OCI-LY3 (cell line): ENCODE results near the gene ZFC3H1.

ENCODE experiments used
- H2AFZ ChIP-seq: fragments of 200-600, 300-600 bp; shearing (Covaris generic); 2 replicates; pipeline ENCODE4 v1.6.0; 2014; ENCODE audit warnings: antibody characterized with exemption, low read depth, low read length
- H3K27ac ChIP-seq: fragments of 200-600, 300-600 bp; sonication (generic); 2 replicates; pipeline ENCODE4 v1.5.1; 2014; ENCODE audit warnings: mild to moderate bottlenecking, low read length, moderate library complexity, mixed read lengths
- H3K27me3 ChIP-seq: fragments of 200-600, 300-600 bp; sonication (generic); 2 replicates; pipeline ENCODE4 v1.6.1; 2014; ENCODE audit warnings: low read depth, low read length, mixed read lengths
- H3K36me3 ChIP-seq: fragments of 200-600, 300-600 bp; sonication (generic); replicated peaks from 2 replicates; pipeline ENCODE3; 2014; ENCODE audit warnings: low read depth, low read length, mixed read lengths
- H3K4me1 ChIP-seq: fragments of 300-600, 200-600 bp; sonication (generic); 2 replicates; pipeline ENCODE4 v1.6.1; 2014; ENCODE audit warnings: low read length, mixed read lengths
- H3K4me2 ChIP-seq: fragments of 200-600, 300-600 bp; sonication (generic); 2 replicates; pipeline ENCODE4 v1.6.1; 2014; ENCODE audit warnings: low read length, mixed read lengths
- H3K4me3 ChIP-seq: fragments of 300-600, 200-600 bp; sonication (generic); 2 replicates; pipeline ENCODE4 v1.5.1; 2014; ENCODE audit warnings: antibody characterized with exemption, mild to moderate bottlenecking, low read length, moderate library complexity
- H3K79me2 ChIP-seq: fragments of 300-600, 200-600 bp; shearing (Covaris generic); 2 replicates; pipeline ENCODE4 v1.6.1; 2014; ENCODE audit warnings: mild to moderate bottlenecking, low read length, mixed read lengths
- H3K9ac ChIP-seq: fragments of 300-600, 200-600 bp; shearing (Covaris generic); 2 replicates; pipeline ENCODE4 v1.6.0; 2014; ENCODE audit warnings: mild to moderate bottlenecking, low read length, moderate library complexity
- H3K9me3 ChIP-seq: fragments of 200-600, 300-600 bp; shearing (Covaris generic); 2 replicates; pipeline ENCODE4 v1.6.1; 2014; ENCODE audit warnings: low read length, mixed read lengths; ENCODE audit not compliant: insufficient read depth
- H4K20me1 ChIP-seq: fragments of 200-600, 300-600 bp; sonication (generic); 2 replicates; pipeline ENCODE4 v1.6.1; 2016; ENCODE audit warnings: low read length, mixed read lengths; ENCODE audit not compliant: insufficient read depth
- EZH2phosphoT487 ChIP-seq: fragments of 200-600 bp; shearing (Covaris generic); IDR thresholded peaks from 2 replicates; pipeline ENCODE4 v1.6.1; 2018; ENCODE audit warnings: antibody characterized with exemption, mixed run types, low read depth
- TF ChIP-seq, protein P1 (sequence below): fragments of 200-600, 300-600 bp; sonication (generic); IDR thresholded peaks from 2 replicates; pipeline ENCODE4 v1.5.1; 2014; ENCODE audit warnings: antibody characterized with exemption, low read length, low read depth

ZFC3H1 gene

GRCh38 chr12:71645268-71645667 is 18.4 kb downstream of the ZFC3H1 start:
- peaks cover 56% of the 10 kb centered on the region for H3K36me3 ChIP-seq

GRCh38 chr12:71642264-71642663 is 21.4 kb downstream of the ZFC3H1 start:
- H3K9ac ChIP-seq = no peak overlapping the region
- H2AFZ ChIP-seq = no peak overlapping the region
- H3K79me2 ChIP-seq = peaks cover 10% of the 10 kb centered on the region
- no peaks in the 10 kb centered on the region for H3K27me3 ChIP-seq
- peaks cover 6% of the 10 kb centered on the region; the same call in 1 of the 2 replicates for H3K4me1 ChIP-seq
- no peak overlapping the region for H3K4me2 ChIP-seq
- H3K36me3 ChIP-seq = peaks cover 43% of the 10 kb centered on the region
- H3K4me3 ChIP-seq = no peak overlapping the region
- no peak overlapping the region for H3K27ac ChIP-seq
- H4K20me1 ChIP-seq = 0 out of 2 replicates have a peak, but pooled peaks cover 3% of the 10 kb centered on the region
- H3K9me3 ChIP-seq = no peaks in the 10 kb centered on the region
- TF ChIP-seq, protein P1, sequence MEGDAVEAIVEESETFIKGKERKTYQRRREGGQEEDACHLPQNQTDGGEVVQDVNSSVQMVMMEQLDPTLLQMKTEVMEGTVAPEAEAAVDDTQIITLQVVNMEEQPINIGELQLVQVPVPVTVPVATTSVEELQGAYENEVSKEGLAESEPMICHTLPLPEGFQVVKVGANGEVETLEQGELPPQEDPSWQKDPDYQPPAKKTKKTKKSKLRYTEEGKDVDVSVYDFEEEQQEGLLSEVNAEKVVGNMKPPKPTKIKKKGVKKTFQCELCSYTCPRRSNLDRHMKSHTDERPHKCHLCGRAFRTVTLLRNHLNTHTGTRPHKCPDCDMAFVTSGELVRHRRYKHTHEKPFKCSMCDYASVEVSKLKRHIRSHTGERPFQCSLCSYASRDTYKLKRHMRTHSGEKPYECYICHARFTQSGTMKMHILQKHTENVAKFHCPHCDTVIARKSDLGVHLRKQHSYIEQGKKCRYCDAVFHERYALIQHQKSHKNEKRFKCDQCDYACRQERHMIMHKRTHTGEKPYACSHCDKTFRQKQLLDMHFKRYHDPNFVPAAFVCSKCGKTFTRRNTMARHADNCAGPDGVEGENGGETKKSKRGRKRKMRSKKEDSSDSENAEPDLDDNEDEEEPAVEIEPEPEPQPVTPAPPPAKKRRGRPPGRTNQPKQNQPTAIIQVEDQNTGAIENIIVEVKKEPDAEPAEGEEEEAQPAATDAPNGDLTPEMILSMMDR = no peak
- TF ChIP-seq EZH2phosphoT487 = no peak

More at GRCh38 chr12:71645268-71645667, 18.4 kb downstream of the ZFC3H1 start:
- H3K9ac ChIP-seq = no peak overlapping the region
- H3K9me3 ChIP-seq = no peaks in the 10 kb centered on the region
- H4K20me1 ChIP-seq = no peaks in the 10 kb centered on the region
- H3K4me1 ChIP-seq = peaks cover 6% of the 10 kb centered on the region; the same call in 1 of the 2 replicates
- H3K27ac ChIP-seq = no peak overlapping the region
- H3K4me3 ChIP-seq = no peak overlapping the region
- H3K27me3 ChIP-seq = no peaks in the 10 kb centered on the region
- peaks cover 36% of the 10 kb centered on the region for H3K79me2 ChIP-seq
- TF ChIP-seq, protein P1 = no peak
- no peak for TF ChIP-seq EZH2phosphoT487
- no peak overlapping the region for H2AFZ ChIP-seq
- H3K4me2 ChIP-seq = no peak overlapping the region

- Histone ChIP-seq H3K4me2 (no peak overlapping the region), H3K27me3 (no peaks in the 10 kb centered on the region), H2AFZ (no peak overlapping the region), H3K9me3 (no peaks in the 10 kb centered on the region), H3K4me3 (no peak overlapping the region), H3K9ac (no peak overlapping the region), H3K79me2 (peaks cover 3% of the 10 kb centered on the region), H3K36me3 (peaks cover 36% of the 10 kb centered on the region), H3K4me1 (peaks cover 6% of the 10 kb centered on the region; the same call in 1 of the 2 replicates), H4K20me1 (0 out of 2 replicates have a peak, but pooled peaks cover 3% of the 10 kb centered on the region), H3K27ac (no peak overlapping the region)
- TF ChIP-seq EZH2phosphoT487 = no peak
- TF ChIP-seq, protein P1 = no peak
These were observed 22.3 kb downstream of the ZFC3H1 start for GRCh38 chr12:71641390-71641789.

GRCh38 chr12:71640316-71640715 is 23.3 kb downstream of the ZFC3H1 start:
- no peaks in the 10 kb centered on the region for H3K9me3 ChIP-seq
- H3K4me3 ChIP-seq = no peak overlapping the region
- H3K4me2 ChIP-seq = no peak overlapping the region
- no peak overlapping the region for H3K27ac ChIP-seq
- peaks cover 3% of the 10 kb centered on the region for H3K79me2 ChIP-seq
- TF ChIP-seq, protein P1 = no peak
- no peak for TF ChIP-seq EZH2phosphoT487
- peaks cover 6% of the 10 kb centered on the region; the same call in 1 of the 2 replicates for H3K4me1 ChIP-seq
- H3K36me3 ChIP-seq = peaks cover 36% of the 10 kb centered on the region
- H3K27me3 ChIP-seq = no peaks in the 10 kb centered on the region
- 0 out of 2 replicates have a peak, but pooled peaks cover 3% of the 10 kb centered on the region for H4K20me1 ChIP-seq
- H2AFZ ChIP-seq = no peak overlapping the region
- H3K9ac ChIP-seq = no peak overlapping the region
